ENCODE measurements around the gene SLC9A9.

Gene SLC9A9

GRCh38 chr3:143686638-143687197, 161.6 kb downstream of the SLC9A9 start:
- Mint-ChIP-seq H3K27ac (no peak overlapping the region), H3K4me1 (ENCODE audit: low read depth) (no peaks in the 10 kb centered on the region), H3K4me3 (no peak overlapping the region), H3K27me3 (ENCODE audit: low read depth) (no peaks in the 10 kb centered on the region), H3K36me3 (ENCODE audit: low read depth) (no peaks in the 10 kb centered on the region), H3K9me3 (no peaks in the 10 kb centered on the region)

GRCh38 chr3:143685491-143685890, 162.8 kb downstream of the SLC9A9 start:
- no peaks in the 10 kb centered on the region for H3K4me1 Mint-ChIP-seq (ENCODE audit: low read depth)

GRCh38 chr3:143677430-143677829, 170.8 kb downstream of the SLC9A9 start:
- no peaks in the 10 kb centered on the region for H3K36me3 Mint-ChIP-seq (ENCODE audit: low read depth)
- H3K27ac Mint-ChIP-seq: no peak overlapping the region
- no peaks in the 10 kb centered on the region for H3K27me3 Mint-ChIP-seq (ENCODE audit: low read depth)
- H3K4me3 Mint-ChIP-seq: no peak overlapping the region
- H3K4me1 Mint-ChIP-seq (ENCODE audit: low read depth): peaks cover 8% of the 10 kb centered on the region
- H3K9me3 Mint-ChIP-seq: no peaks in the 10 kb centered on the region

More at GRCh38 chr3:143685491-143685890, 162.8 kb downstream of the SLC9A9 start:
- H3K4me3 Mint-ChIP-seq: no peak overlapping the region
- no peaks in the 10 kb centered on the region for H3K27me3 Mint-ChIP-seq (ENCODE audit: low read depth)
- no peaks in the 10 kb centered on the region for H3K36me3 Mint-ChIP-seq (ENCODE audit: low read depth)
- H3K9me3 Mint-ChIP-seq: no peaks in the 10 kb centered on the region
- H3K27ac Mint-ChIP-seq: no peak overlapping the region

GRCh38 chr3:143676747-143677146, 171.5 kb downstream of the SLC9A9 start:
- H3K27me3 Mint-ChIP-seq (ENCODE audit: low read depth): no peaks in the 10 kb centered on the region
- no peaks in the 10 kb centered on the region for H3K36me3 Mint-ChIP-seq (ENCODE audit: low read depth)
- no peaks in the 10 kb centered on the region for H3K9me3 Mint-ChIP-seq
- no peak overlapping the region for H3K4me3 Mint-ChIP-seq
- H3K4me1 Mint-ChIP-seq (ENCODE audit: low read depth): peaks cover 8% of the 10 kb centered on the region
- H3K27ac Mint-ChIP-seq: no peak overlapping the region

GRCh38 chr3:143676021-143676420, 172.2 kb downstream of the SLC9A9 start:
- Mint-ChIP-seq H3K4me1 (ENCODE audit: low read depth) (peaks cover 8% of the 10 kb centered on the region), H3K9me3 (no peaks in the 10 kb centered on the region), H3K36me3 (ENCODE audit: low read depth) (no peaks in the 10 kb centered on the region), H3K27ac (no peak overlapping the region), H3K27me3 (ENCODE audit: low read depth) (no peaks in the 10 kb centered on the region), H3K4me3 (no peak overlapping the region)

GRCh38 chr3:143674100-143674968, 173.9 kb downstream of the SLC9A9 start:
- Mint-ChIP-seq H3K4me3 (no peak overlapping the region), H3K36me3 (ENCODE audit: low read depth) (no peaks in the 10 kb centered on the region), H3K27ac (no peak overlapping the region)

GRCh38 chr3:143672396-143673165, 175.7 kb downstream of the SLC9A9 start:
- Mint-ChIP-seq H3K27me3 (ENCODE audit: low read depth) (no peaks in the 10 kb centered on the region), H3K9me3 (no peaks in the 10 kb centered on the region), H3K36me3 (ENCODE audit: low read depth) (no peaks in the 10 kb centered on the region), H3K4me1 (ENCODE audit: low read depth) (peaks cover 8% of the 10 kb centered on the region), H3K27ac (no peak overlapping the region), H3K4me3 (no peak overlapping the region)

More at GRCh38 chr3:143674100-143674968, 173.9 kb downstream of the SLC9A9 start:
- H3K27me3 Mint-ChIP-seq (ENCODE audit: low read depth): no peaks in the 10 kb centered on the region
- H3K4me1 Mint-ChIP-seq (ENCODE audit: low read depth): peaks cover 8% of the 10 kb centered on the region
- no peaks in the 10 kb centered on the region for H3K9me3 Mint-ChIP-seq

- no peaks in the 10 kb centered on the region for H3K27me3 Mint-ChIP-seq (ENCODE audit: low read depth)
- peaks cover 8% of the 10 kb centered on the region for H3K4me1 Mint-ChIP-seq (ENCODE audit: low read depth)
- H3K4me3 Mint-ChIP-seq: no peak overlapping the region
- H3K36me3 Mint-ChIP-seq (ENCODE audit: low read depth): no peaks in the 10 kb centered on the region
- no peak overlapping the region for H3K27ac Mint-ChIP-seq
- H3K9me3 Mint-ChIP-seq: no peaks in the 10 kb centered on the region
Observed at GRCh38 chr3:143671626-143672025, 176.6 kb downstream of the SLC9A9 start.

- no peak overlapping the region for H3K4me3 Mint-ChIP-seq
- H3K36me3 Mint-ChIP-seq (ENCODE audit: low read depth): no peaks in the 10 kb centered on the region
- H3K27ac Mint-ChIP-seq: no peak overlapping the region
- H3K27me3 Mint-ChIP-seq (ENCODE audit: low read depth): no peaks in the 10 kb centered on the region
- H3K9me3 Mint-ChIP-seq: peaks cover 4% of the 10 kb centered on the region
- peaks cover 6% of the 10 kb centered on the region for H3K4me1 Mint-ChIP-seq (ENCODE audit: low read depth)
Observed at GRCh38 chr3:143668924-143669790, 179.1 kb downstream of the SLC9A9 start.

GRCh38 chr3:143668385-143668784, 179.9 kb downstream of the SLC9A9 start:
- Mint-ChIP-seq H3K27me3 (ENCODE audit: low read depth) (no peaks in the 10 kb centered on the region), H3K4me1 (ENCODE audit: low read depth) (peaks cover 3% of the 10 kb centered on the region), H3K36me3 (ENCODE audit: low read depth) (no peaks in the 10 kb centered on the region), H3K27ac (no peak overlapping the region), H3K4me3 (no peak overlapping the region), H3K9me3 (peaks cover 8% of the 10 kb centered on the region)

- Mint-ChIP-seq H3K4me3 (no peak overlapping the region), H3K4me1 (ENCODE audit: low read depth) (no peaks in the 10 kb centered on the region), H3K27ac (no peak overlapping the region), H3K36me3 (ENCODE audit: low read depth) (no peaks in the 10 kb centered on the region), H3K9me3 (peaks cover 13% of the 10 kb centered on the region), H3K27me3 (ENCODE audit: low read depth) (no peaks in the 10 kb centered on the region)
Observed at GRCh38 chr3:143661677-143662076, 186.6 kb downstream of the SLC9A9 start.

GRCh38 chr3:143658861-143659260, 189.4 kb downstream of the SLC9A9 start:
- peaks cover 8% of the 10 kb centered on the region for H3K9me3 Mint-ChIP-seq
- H3K4me1 Mint-ChIP-seq (ENCODE audit: low read depth): no peaks in the 10 kb centered on the region
- no peak overlapping the region for H3K4me3 Mint-ChIP-seq
- H3K27me3 Mint-ChIP-seq (ENCODE audit: low read depth): no peaks in the 10 kb centered on the region
- H3K27ac Mint-ChIP-seq: no peak overlapping the region
- H3K36me3 Mint-ChIP-seq (ENCODE audit: low read depth): no peaks in the 10 kb centered on the region

- Mint-ChIP-seq H3K36me3 (ENCODE audit: low read depth) (no peaks in the 10 kb centered on the region), H3K27ac (no peak overlapping the region), H3K4me3 (no peak overlapping the region), H3K27me3 (ENCODE audit: low read depth) (no peaks in the 10 kb centered on the region), H3K9me3 (peaks cover 3% of the 10 kb centered on the region), H3K4me1 (ENCODE audit: low read depth) (no peaks in the 10 kb centered on the region)
Observed at GRCh38 chr3:143658116-143658515, 190.2 kb downstream of the SLC9A9 start.

GRCh38 chr3:143657391-143657790, 190.9 kb downstream of the SLC9A9 start:
- Mint-ChIP-seq H3K36me3 (ENCODE audit: low read depth) (no peaks in the 10 kb centered on the region), H3K27me3 (ENCODE audit: low read depth) (no peaks in the 10 kb centered on the region)

More at GRCh38 chr3:143657391-143657790, 190.9 kb downstream of the SLC9A9 start:
- no peak overlapping the region for H3K4me3 Mint-ChIP-seq
- no peak overlapping the region for H3K27ac Mint-ChIP-seq
- peaks cover 3% of the 10 kb centered on the region for H3K9me3 Mint-ChIP-seq
- no peaks in the 10 kb centered on the region for H3K4me1 Mint-ChIP-seq (ENCODE audit: low read depth)
